Liver (tissue), 9 donors: ENCODE data around the gene RELB. TPM values are rescaled to one million over a fixed set of nuclear protein-coding genes. Genes with fewer than 3 reads are reported as not detected.

ENCODE experiments used
- DNase-seq: peaks from one replicate; pipeline ENCODE4 v3.0.0-alpha.2; 2017; ENCODE audit warnings: low spot score
- H3K27ac ChIP-seq, 2 donors: one replicate each; pipeline ENCODE4 v1.7.0; 2013; ENCODE audit warnings: inconsistent platforms in 2 of 2, low read length in 2 of 2, control low read depth in 1 of 2, low read depth in 1 of 2, mild to moderate bottlenecking in 1 of 2
- H3K27me3 ChIP-seq, 4 donors: one replicate each; pipeline versions ENCODE4 v1.6.1 to v1.7.0; 2013; ENCODE audit warnings: low read length in 3 of 4, inconsistent platforms in 1 of 4, mild to moderate bottlenecking in 1 of 4, moderate library complexity in 1 of 4; ENCODE audit not compliant: control insufficient read depth in 4 of 4, insufficient read depth in 4 of 4
- H3K36me3 ChIP-seq, 4 donors: one replicate each; pipeline versions ENCODE4 v1.6.1 to v1.7.0; 2013; ENCODE audit warnings: low read length in 3 of 4, mild to moderate bottlenecking in 3 of 4, low read depth in 1 of 4, moderate library complexity in 1 of 4; ENCODE audit not compliant: control insufficient read depth in 4 of 4, insufficient read depth in 3 of 4
- H3K4me1 ChIP-seq, 4 donors: one replicate each; pipeline versions ENCODE4 v1.6.1 to v1.7.0; 2013; ENCODE audit warnings: low read length in 3 of 4, mild to moderate bottlenecking in 3 of 4, moderate library complexity in 1 of 4; ENCODE audit not compliant: control insufficient read depth in 4 of 4, insufficient read depth in 4 of 4
- H3K4me3 ChIP-seq, 3 donors: one replicate each; pipeline versions ENCODE4 v1.6.1 to v1.7.0; 2013; ENCODE audit warnings: low read length in 3 of 3, control low read depth in 1 of 3, low read depth in 1 of 3, mild to moderate bottlenecking in 1 of 3
- H3K9ac ChIP-seq, 2 donors: one replicate each; pipeline ENCODE4 v1.7.0; 2013; ENCODE audit warnings: low read length in 2 of 2, mild to moderate bottlenecking in 2 of 2, moderate library complexity in 2 of 2, control low read depth in 1 of 2, low read depth in 1 of 2
- H3K9me3 ChIP-seq, 4 donors: one replicate each; pipeline versions ENCODE4 v1.6.1 to v1.7.0; 2013; ENCODE audit warnings: low read length in 3 of 4; ENCODE audit not compliant: control insufficient read depth in 4 of 4
- EGR1 ChIP-seq, 2 donors: IDR thresholded peaks; 2 replicates each; pipeline ENCODE4 v1.6.1; 2016 to 2018; ENCODE audit warnings: antibody characterized with exemption in 2 of 2, low read depth in 2 of 2
- FOXA1 ChIP-seq: IDR thresholded peaks from 2 replicates; pipeline ENCODE4 v1.6.1; 2016; ENCODE audit warnings: antibody characterized with exemption
- FOXA2 ChIP-seq: IDR thresholded peaks from 2 replicates; pipeline ENCODE4 v1.6.1; 2016; ENCODE audit warnings: antibody characterized with exemption
- GABPA ChIP-seq, 2 donors: IDR thresholded peaks in 1 of 2; conservative IDR thresholded peaks in 1 of 2; 2 replicates each; pipeline ENCODE4 v1.6.1; 2016; ENCODE audit warnings: antibody characterized with exemption in 2 of 2, mild to moderate bottlenecking in 1 of 2, moderate library complexity in 1 of 2
- HNF4A ChIP-seq, 2 donors: conservative IDR thresholded peaks; 2 replicates each; pipeline ENCODE4 v1.6.1; 2016; ENCODE audit warnings: antibody characterized with exemption in 2 of 2, mild to moderate bottlenecking in 2 of 2
- HNF4G ChIP-seq: IDR thresholded peaks from 2 replicates; pipeline ENCODE4 v1.6.1; 2016; ENCODE audit warnings: antibody characterized with exemption
- JUND ChIP-seq, 2 donors: IDR thresholded peaks; 2 replicates each; pipeline ENCODE4 v1.6.1; 2016; ENCODE audit warnings: antibody characterized with exemption in 2 of 2
- NR2F2 ChIP-seq: IDR thresholded peaks from 2 replicates; pipeline ENCODE4 v1.6.1; 2016; ENCODE audit warnings: antibody characterized with exemption
- RAD21 ChIP-seq, 2 donors: IDR thresholded peaks; 2 replicates each; pipeline ENCODE4 v1.6.1; 2016; ENCODE audit warnings: antibody characterized with exemption in 2 of 2, mild to moderate bottlenecking in 2 of 2
- RXRA ChIP-seq, 2 donors: IDR thresholded peaks; 2 replicates each; pipeline ENCODE4 v1.6.1; 2017 to 2018; ENCODE audit warnings: antibody characterized with exemption in 2 of 2, mild to moderate bottlenecking in 1 of 2
- SP1 ChIP-seq: IDR thresholded peaks from 2 replicates; pipeline ENCODE4 v1.6.1; 2018; ENCODE audit warnings: antibody characterized with exemption, mild to moderate bottlenecking
- TAF1 ChIP-seq: conservative IDR thresholded peaks from 2 replicates; pipeline ENCODE4 v1.6.1; 2016; ENCODE audit warnings: antibody characterized with exemption, mild to moderate bottlenecking
- YY1 ChIP-seq: IDR thresholded peaks from 2 replicates; pipeline ENCODE4 v1.6.1; 2016; ENCODE audit warnings: antibody characterized with exemption, mild to moderate bottlenecking
- WGBS: extraction: QIAGEN DNeasy Blood & Tissue Kit; methylation state at CpG from one replicate; pipeline ENCODE4 v1.1.7; 2013; 5-methylcytosine and 5-hydroxymethylcytosine counted together
- polyA plus RNA-seq, 2 donors: library from polyadenylated mRNA; stranded (reverse) in 1 of 2; unstranded in 1 of 2; fragments of 200-250 nt in 1 of 2; fragments of >200 nt in 1 of 2; fragmentation: Nextera tagmentation in 1 of 2; extraction: Ambion mirVana in 1 of 2; gene quantifications; one replicate each; pipeline versions ENCODE4 v1.2.1 to v1.2.3, GENCODE V29; 2013 to 2015
- total RNA-seq, 2 donors: library from RNA; depleted of rRNA; stranded (reverse); fragments of >200 nt; gene quantifications; one replicate each; pipeline ENCODE4 v1.2.3, GENCODE V29; 2014
- TF ChIP-seq, protein P1 (sequence below): IDR thresholded peaks from 2 replicates; pipeline ENCODE4 v1.6.1; 2016; ENCODE audit warnings: antibody characterized with exemption, mild to moderate bottlenecking
- TF ChIP-seq, protein P2 (sequence below): IDR thresholded peaks from 2 replicates; pipeline ENCODE4 v1.6.1; 2016; ENCODE audit warnings: antibody characterized with exemption
- TF ChIP-seq, protein P3 (sequence below): IDR thresholded peaks from 2 replicates; pipeline ENCODE4 v1.6.1; 2016; ENCODE audit warnings: antibody characterized with exemption
- TF ChIP-seq, protein P4 (sequence below): IDR thresholded peaks from 2 replicates; pipeline ENCODE4 v1.6.1; 2016; ENCODE audit warnings: antibody characterized with exemption
- TF ChIP-seq, protein P5 (sequence below): fragments of 150-350 bp; IDR thresholded peaks from 2 replicates; pipeline ENCODE4 v1.5.1; 2017; ENCODE audit warnings: improper control_type of control experiment, low read depth, low read length; ENCODE audit not compliant: missing input control
- donor health status: healthy.
- donor health status: healthy.
- donor health status: healthy.
- donor health status: healthy.
- donor health status: healthy.

RELB gene
- total and polyA plus RNA-seq, 4 donors: 1.4 to 4.9 (median 2.6) TPM

DNA sequence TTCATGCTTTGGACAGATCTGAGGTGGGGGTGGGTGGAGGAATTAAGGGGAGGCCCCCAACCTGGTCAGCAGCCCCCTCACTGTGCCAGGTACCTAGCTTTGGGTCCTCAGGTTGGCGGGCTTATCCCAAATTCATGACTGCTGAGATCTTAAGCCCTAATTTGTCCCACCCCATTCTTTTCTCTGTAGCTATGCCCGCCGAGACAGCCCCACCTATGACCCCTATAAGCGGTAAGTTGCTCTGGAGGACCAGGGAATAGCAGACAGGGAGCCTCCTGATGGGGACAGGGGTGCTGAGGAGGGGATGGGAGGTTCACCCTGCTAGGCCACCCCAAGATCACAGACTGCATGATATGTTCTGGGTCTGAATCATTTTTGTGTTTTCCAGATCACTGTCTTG lies 60.7 kb downstream of the RELB start:
- Histone ChIP-seq H3K36me3 (peaks cover 36 to 79% (median 54%) of the 10 kb centered on the region in 4 donors), H3K9ac (no peak overlapping the region), H3K27ac (no peak overlapping the region), H3K27me3 (no peaks in the 10 kb centered on the region), H3K4me3 (no peak overlapping the region), H3K4me1 (no peaks in the 10 kb centered on the region), H3K9me3 (no peaks in the 10 kb centered on the region)
- TF ChIP-seq HNF4A (conservative IDR thresholded peaks at IDR 0.05) (no peak), HNF4G (no peak), SP1 (no peak), YY1 (no peak), JUND (IDR thresholded peaks at IDR 0.05) (no peak)
- TF ChIP-seq, protein P1, sequence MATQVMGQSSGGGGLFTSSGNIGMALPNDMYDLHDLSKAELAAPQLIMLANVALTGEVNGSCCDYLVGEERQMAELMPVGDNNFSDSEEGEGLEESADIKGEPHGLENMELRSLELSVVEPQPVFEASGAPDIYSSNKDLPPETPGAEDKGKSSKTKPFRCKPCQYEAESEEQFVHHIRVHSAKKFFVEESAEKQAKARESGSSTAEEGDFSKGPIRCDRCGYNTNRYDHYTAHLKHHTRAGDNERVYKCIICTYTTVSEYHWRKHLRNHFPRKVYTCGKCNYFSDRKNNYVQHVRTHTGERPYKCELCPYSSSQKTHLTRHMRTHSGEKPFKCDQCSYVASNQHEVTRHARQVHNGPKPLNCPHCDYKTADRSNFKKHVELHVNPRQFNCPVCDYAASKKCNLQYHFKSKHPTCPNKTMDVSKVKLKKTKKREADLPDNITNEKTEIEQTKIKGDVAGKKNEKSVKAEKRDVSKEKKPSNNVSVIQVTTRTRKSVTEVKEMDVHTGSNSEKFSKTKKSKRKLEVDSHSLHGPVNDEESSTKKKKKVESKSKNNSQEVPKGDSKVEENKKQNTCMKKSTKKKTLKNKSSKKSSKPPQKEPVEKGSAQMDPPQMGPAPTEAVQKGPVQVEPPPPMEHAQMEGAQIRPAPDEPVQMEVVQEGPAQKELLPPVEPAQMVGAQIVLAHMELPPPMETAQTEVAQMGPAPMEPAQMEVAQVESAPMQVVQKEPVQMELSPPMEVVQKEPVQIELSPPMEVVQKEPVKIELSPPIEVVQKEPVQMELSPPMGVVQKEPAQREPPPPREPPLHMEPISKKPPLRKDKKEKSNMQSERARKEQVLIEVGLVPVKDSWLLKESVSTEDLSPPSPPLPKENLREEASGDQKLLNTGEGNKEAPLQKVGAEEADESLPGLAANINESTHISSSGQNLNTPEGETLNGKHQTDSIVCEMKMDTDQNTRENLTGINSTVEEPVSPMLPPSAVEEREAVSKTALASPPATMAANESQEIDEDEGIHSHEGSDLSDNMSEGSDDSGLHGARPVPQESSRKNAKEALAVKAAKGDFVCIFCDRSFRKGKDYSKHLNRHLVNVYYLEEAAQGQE: no peak
- TF ChIP-seq, protein P2, sequence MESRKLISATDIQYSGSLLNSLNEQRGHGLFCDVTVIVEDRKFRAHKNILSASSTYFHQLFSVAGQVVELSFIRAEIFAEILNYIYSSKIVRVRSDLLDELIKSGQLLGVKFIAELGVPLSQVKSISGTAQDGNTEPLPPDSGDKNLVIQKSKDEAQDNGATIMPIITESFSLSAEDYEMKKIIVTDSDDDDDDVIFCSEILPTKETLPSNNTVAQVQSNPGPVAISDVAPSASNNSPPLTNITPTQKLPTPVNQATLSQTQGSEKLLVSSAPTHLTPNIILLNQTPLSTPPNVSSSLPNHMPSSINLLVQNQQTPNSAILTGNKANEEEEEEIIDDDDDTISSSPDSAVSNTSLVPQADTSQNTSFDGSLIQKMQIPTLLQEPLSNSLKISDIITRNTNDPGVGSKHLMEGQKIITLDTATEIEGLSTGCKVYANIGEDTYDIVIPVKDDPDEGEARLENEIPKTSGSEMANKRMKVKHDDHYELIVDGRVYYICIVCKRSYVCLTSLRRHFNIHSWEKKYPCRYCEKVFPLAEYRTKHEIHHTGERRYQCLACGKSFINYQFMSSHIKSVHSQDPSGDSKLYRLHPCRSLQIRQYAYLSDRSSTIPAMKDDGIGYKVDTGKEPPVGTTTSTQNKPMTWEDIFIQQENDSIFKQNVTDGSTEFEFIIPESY: no peak
- WGBS: 91% methylated on average over 4 of the region's 4 CpGs
- no peak for DNase-seq

DNA sequence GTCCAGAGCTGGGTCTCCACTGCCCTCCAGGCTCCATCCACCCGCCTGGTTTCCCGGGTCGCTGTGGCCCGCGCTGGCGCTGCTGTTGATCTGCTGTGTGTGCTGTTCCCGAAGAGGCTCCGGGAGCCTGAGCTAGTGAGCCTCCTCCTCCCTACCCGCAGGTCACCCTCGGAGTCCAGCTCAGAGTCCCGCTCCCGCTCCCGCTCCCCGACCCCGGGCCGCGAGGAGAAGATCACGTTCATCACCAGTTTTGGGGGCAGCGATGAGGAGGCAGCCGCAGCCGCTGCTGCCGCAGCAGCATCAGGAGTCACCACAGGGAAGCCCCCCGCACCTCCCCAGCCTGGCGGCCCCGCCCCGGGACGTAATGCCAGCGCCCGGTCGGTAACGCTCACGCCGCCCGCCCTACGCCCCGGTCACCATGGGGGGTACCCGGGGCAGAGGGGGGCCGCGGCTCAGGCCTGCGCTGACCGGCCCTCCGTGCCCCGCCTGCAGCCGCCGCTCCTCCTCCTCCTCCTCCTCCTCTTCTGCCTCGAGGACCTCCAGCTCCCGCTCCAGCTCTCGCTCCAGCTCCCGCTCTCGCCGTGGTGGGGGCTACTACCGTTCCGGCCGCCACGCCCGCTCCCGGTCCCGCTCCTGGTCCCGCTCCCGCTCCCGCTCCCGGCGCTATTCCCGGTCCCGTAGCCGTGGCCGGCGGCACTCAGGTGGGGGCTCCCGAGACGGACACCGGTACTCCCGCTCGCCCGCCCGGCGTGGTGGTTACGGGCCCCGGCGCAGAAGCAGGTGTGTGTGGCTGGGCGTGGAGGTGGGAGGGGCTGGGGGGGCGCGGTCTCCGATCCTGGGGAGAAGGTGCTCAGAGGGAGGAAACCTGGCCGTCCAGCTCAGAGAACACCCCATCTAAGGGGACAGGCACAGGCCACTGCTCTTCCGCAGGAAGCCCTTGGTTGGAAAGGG lies 62.9 kb downstream of the RELB start:
- no peak for DNase-seq
- Histone ChIP-seq H3K4me3 (no peak overlapping the region), H3K4me1 (no peaks in the 10 kb centered on the region), H3K9me3 (no peaks in the 10 kb centered on the region), H3K36me3 (peaks cover 46 to 72% (median 53%) of the 10 kb centered on the region in 4 donors), H3K9ac (no peak overlapping the region), H3K27ac (no peak overlapping the region), H3K27me3 (no peaks in the 10 kb centered on the region)
- 96% methylated on average over 85 of the region's 85 CpGs for WGBS
- TF ChIP-seq RAD21 (IDR thresholded peaks at IDR 0.05) (no peak), SP1 (no peak), FOXA1 (no peak), EGR1 (IDR thresholded peaks at IDR 0.05; ENCODE audit: low read depth in 2 of 2) (no peak), TAF1 (no peak), JUND (IDR thresholded peaks at IDR 0.05) (no peak), YY1 (no peak), GABPA (IDR thresholded peaks at IDR 0.05 in 1 of 2, conservative IDR thresholded peaks at IDR 0.05 in 1 of 2) (no peak), HNF4G (no peak), HNF4A (conservative IDR thresholded peaks at IDR 0.05) (no peak), NR2F2 (no peak), RXRA (IDR thresholded peaks at IDR 0.05) (no peak), FOXA2 (no peak)
- TF ChIP-seq, protein P1: no peak
- TF ChIP-seq, protein P3, sequence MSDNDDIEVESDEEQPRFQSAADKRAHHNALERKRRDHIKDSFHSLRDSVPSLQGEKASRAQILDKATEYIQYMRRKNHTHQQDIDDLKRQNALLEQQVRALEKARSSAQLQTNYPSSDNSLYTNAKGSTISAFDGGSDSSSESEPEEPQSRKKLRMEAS: no peak
- TF ChIP-seq, protein P4, sequence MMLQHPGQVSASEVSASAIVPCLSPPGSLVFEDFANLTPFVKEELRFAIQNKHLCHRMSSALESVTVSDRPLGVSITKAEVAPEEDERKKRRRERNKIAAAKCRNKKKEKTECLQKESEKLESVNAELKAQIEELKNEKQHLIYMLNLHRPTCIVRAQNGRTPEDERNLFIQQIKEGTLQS: no peak
- TF ChIP-seq, protein P5, sequence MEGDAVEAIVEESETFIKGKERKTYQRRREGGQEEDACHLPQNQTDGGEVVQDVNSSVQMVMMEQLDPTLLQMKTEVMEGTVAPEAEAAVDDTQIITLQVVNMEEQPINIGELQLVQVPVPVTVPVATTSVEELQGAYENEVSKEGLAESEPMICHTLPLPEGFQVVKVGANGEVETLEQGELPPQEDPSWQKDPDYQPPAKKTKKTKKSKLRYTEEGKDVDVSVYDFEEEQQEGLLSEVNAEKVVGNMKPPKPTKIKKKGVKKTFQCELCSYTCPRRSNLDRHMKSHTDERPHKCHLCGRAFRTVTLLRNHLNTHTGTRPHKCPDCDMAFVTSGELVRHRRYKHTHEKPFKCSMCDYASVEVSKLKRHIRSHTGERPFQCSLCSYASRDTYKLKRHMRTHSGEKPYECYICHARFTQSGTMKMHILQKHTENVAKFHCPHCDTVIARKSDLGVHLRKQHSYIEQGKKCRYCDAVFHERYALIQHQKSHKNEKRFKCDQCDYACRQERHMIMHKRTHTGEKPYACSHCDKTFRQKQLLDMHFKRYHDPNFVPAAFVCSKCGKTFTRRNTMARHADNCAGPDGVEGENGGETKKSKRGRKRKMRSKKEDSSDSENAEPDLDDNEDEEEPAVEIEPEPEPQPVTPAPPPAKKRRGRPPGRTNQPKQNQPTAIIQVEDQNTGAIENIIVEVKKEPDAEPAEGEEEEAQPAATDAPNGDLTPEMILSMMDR: no peak
